Fibroblast of lung (primary cell): ENCODE data around the gene SUSD6. TPM values are rescaled to one million over a fixed set of nuclear protein-coding genes. Genes with fewer than 3 reads are reported as not detected.

Experiments
- DNase-seq, 2 donors: peaks; one replicate each; pipeline versions ENCODE4 v3.0.0 to v3.0.0-alpha.2; 2010; ENCODE audit warnings: low read depth in 2 of 2
- H2AFZ ChIP-seq: 2 replicates; pipeline ENCODE4 v1.5.1; 2012; ENCODE audit warnings: low read length, control low read depth, inconsistent platforms
- H3K27ac ChIP-seq: 2 replicates; pipeline ENCODE4 v1.5.1; 2011; ENCODE audit warnings: low read length, control low read depth; ENCODE audit not compliant: insufficient read depth
- H3K27me3 ChIP-seq: 2 replicates; pipeline ENCODE4 v1.5.1; 2011; ENCODE audit warnings: mild to moderate bottlenecking, low read length; ENCODE audit not compliant: control insufficient read depth, insufficient read depth
- H3K36me3 ChIP-seq: 2 replicates; pipeline ENCODE4 v1.5.1; 2011; ENCODE audit warnings: low read length; ENCODE audit not compliant: control insufficient read depth, insufficient read depth
- H3K4me1 ChIP-seq: 2 replicates; pipeline ENCODE4 v1.5.1; 2011; ENCODE audit warnings: low read length; ENCODE audit not compliant: control insufficient read depth, insufficient read depth; ENCODE audit errors: extremely low read depth
- H3K4me2 ChIP-seq: 2 replicates; pipeline ENCODE4 v1.5.1; 2011; ENCODE audit warnings: low read length, control low read depth; ENCODE audit not compliant: insufficient read depth; ENCODE audit errors: extremely low read depth
- H3K4me3 ChIP-seq, 4 experiments: fragments of 200-600 bp in 1 of 4; sonication (generic) in 1 of 4; replicated peaks in 1 of 4; 2 replicates each; pipeline ENCODE4 v1.5.1; 2011 to 2016; ENCODE audit warnings: low read length in 4 of 4, low read depth in 3 of 4, mild to moderate bottlenecking in 3 of 4, control low read depth in 2 of 4, inconsistent platforms in 1 of 4, mixed read lengths in 1 of 4; ENCODE audit not compliant: insufficient read depth in 1 of 4; ENCODE audit errors: control extremely low read depth in 1 of 4
- H3K79me2 ChIP-seq: 2 replicates; pipeline ENCODE4 v1.5.1; 2012; ENCODE audit warnings: mild to moderate bottlenecking, low read length, inconsistent platforms; ENCODE audit not compliant: control insufficient read depth, insufficient read depth
- H3K9ac ChIP-seq: 2 replicates; pipeline ENCODE4 v1.5.1; 2011; ENCODE audit warnings: mild to moderate bottlenecking, low read length, control low read depth; ENCODE audit not compliant: insufficient read depth
- H3K9me3 ChIP-seq: 2 replicates; pipeline ENCODE4 v1.5.1; 2012; ENCODE audit warnings: low read depth, low read length; ENCODE audit not compliant: control insufficient read depth, insufficient read depth
- H4K20me1 ChIP-seq: 2 replicates; pipeline ENCODE4 v1.5.1; 2011; ENCODE audit warnings: low read length; ENCODE audit not compliant: control insufficient read depth, insufficient read depth; ENCODE audit errors: extremely low read depth
- CTCF ChIP-seq, 2 donors: IDR thresholded peaks in 1 of 2; conservative IDR thresholded peaks in 1 of 2; 1 replicate in 1 of 2; 2 replicates in 1 of 2; pipeline ENCODE4 v1.5.1; 2011 to 2012; ENCODE audit warnings: low read length in 2 of 2, control low read depth in 1 of 2, inconsistent platforms in 1 of 2, low read depth in 1 of 2, mild to moderate bottlenecking in 1 of 2
- EZH2 ChIP-seq: IDR thresholded peaks from 2 replicates; pipeline ENCODE4 v1.5.1; 2012; ENCODE audit warnings: low read length, control low read depth, mild to moderate bottlenecking; ENCODE audit errors: missing control alignments
- polyA plus RNA-seq, 2 donors: library from polyadenylated mRNA; depleted of rRNA in 1 of 2; stranded (reverse) in 1 of 2; unstranded in 1 of 2; fragments of >200 nt; gene quantifications; 2 replicates each; pipeline ENCODE4 v1.2.1, GENCODE V29; 2011 to 2012; ENCODE audit warnings: missing spikeins in 1 of 2
- total RNA-seq: library from RNA; depleted of rRNA; stranded (reverse); fragments of >200 nt; gene quantifications from 2 replicates; pipeline ENCODE4 v1.2.1, GENCODE V29; 2014

SUSD6 gene
- total and polyA plus RNA-seq, 2 donors (not counting 1 experiment from before 2014, with no cell fraction given), result 9.1 to 11.4 TPM

GRCh38 chr14:69690042-69690441, 78.6 kb downstream of the SUSD6 start:
- Histone ChIP-seq H3K27ac (no peak overlapping the region), H3K4me2 (no peak overlapping the region), H3K9me3 (no peaks in the 10 kb centered on the region), H3K9ac (no peak overlapping the region), H4K20me1 (no peaks in the 10 kb centered on the region), H3K4me3 (no peak overlapping the region), H2AFZ (no peak overlapping the region), H3K27me3 (no peaks in the 10 kb centered on the region), H3K36me3 (no peaks in the 10 kb centered on the region), H3K79me2 (no peaks in the 10 kb centered on the region), H3K4me1 (peaks cover 3% of the 10 kb centered on the region)
- no peak for DNase-seq
- TF ChIP-seq CTCF (conservative IDR thresholded peaks at IDR 0.05 in 1 of 2, IDR thresholded peaks at IDR 0.05 in 1 of 2; ENCODE audit: low read depth in 1 of 2, low read length in 2 of 2) (no peak), EZH2 (no peak)

DNA sequence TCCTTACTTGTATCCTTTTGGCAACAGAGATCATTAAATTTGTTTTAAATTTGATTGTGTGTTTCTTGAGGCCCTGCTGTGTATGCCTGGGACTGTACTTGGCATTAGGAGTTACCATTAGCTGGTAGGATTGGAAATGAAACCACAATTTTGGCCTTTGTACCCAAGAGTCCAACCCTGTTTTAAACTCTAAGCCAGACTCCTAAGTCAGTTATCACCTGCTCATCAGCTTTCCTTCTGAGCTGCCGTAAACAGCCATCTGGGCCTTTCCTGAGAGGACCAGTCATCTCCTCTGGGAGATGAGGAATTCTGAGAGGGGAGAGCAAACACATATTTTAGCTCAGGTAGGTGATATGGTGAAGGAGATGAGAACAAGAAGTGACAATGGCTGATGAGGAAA, 81.2 kb downstream of the SUSD6 start:
- Histone ChIP-seq H3K36me3 (no peaks in the 10 kb centered on the region), H3K79me2 (no peaks in the 10 kb centered on the region), H3K4me1 (peaks cover 7% of the 10 kb centered on the region), H3K4me3 (no peak overlapping the region), H3K9ac (no peak overlapping the region), H3K9me3 (no peaks in the 10 kb centered on the region), H3K4me2 (no peak overlapping the region), H4K20me1 (no peaks in the 10 kb centered on the region), H2AFZ (no peak overlapping the region), H3K27me3 (no peaks in the 10 kb centered on the region), H3K27ac (no peak overlapping the region)
- no peak for DNase-seq
- TF ChIP-seq EZH2, result no peak
- TF ChIP-seq CTCF (conservative IDR thresholded peaks at IDR 0.05 in 1 of 2, IDR thresholded peaks at IDR 0.05 in 1 of 2; ENCODE audit: low read depth in 1 of 2, low read length in 2 of 2), result no peak

GRCh38 chr14:69693145-69693544, 81.7 kb downstream of the SUSD6 start:
- Histone ChIP-seq H4K20me1 (no peaks in the 10 kb centered on the region), H3K4me2 (no peak overlapping the region), H3K79me2 (no peaks in the 10 kb centered on the region), H3K27me3 (no peaks in the 10 kb centered on the region), H2AFZ (no peak overlapping the region), H3K4me3 (no peak overlapping the region), H3K9me3 (no peaks in the 10 kb centered on the region), H3K4me1 (peaks cover 7% of the 10 kb centered on the region), H3K9ac (no peak overlapping the region), H3K36me3 (no peaks in the 10 kb centered on the region), H3K27ac (no peak overlapping the region)
- DNase-seq, result peak in 1 of 2 donors; percentile 66
- TF ChIP-seq EZH2, result no peak
- TF ChIP-seq CTCF (conservative IDR thresholded peaks at IDR 0.05 in 1 of 2, IDR thresholded peaks at IDR 0.05 in 1 of 2; ENCODE audit: low read depth in 1 of 2, low read length in 2 of 2), result no peak
